A549 (cell line): ENCODE results near the gene ARHGEF37. TPM values are rescaled to one million over a fixed set of nuclear protein-coding genes. Genes with fewer than 3 reads are reported as not detected.
"Not testable (repeated sequence)": the region's sequence is repeated elsewhere in the genome, so short reads cannot be mapped to it uniquely, and the experiment has no call there.

ENCODE experiments used
- ATAC-seq, 2 experiments: fragments of 200-7000 bp in 1 of 2; fragments of >200 bp in 1 of 2; cut with Nextera tagmentation in 1 of 2; cut with Tn5 transposase in 1 of 2; 3 replicates each; pipeline versions ENCODE4 v1.8.0 to v1.9.1; 2018 to 2020; ENCODE audit warnings: mild to moderate bottlenecking in 1 of 2, moderate library complexity in 1 of 2
- CTCF ChIA-PET: fragments of 300-600 bp; sonication (Branson Sonifier 250); formaldehyde crosslinking; extraction: SDS; loops from one replicate; lab custom pipeline; 2021; ENCODE audit warnings: antibody characterized with exemption, inconsistent platforms; lab: Yijun Ruan, JAX
- POLR2A ChIA-PET: fragments of 350-600 bp; formaldehyde crosslinking; extraction: SDS; loops from one replicate; lab custom pipeline; 2021; ENCODE audit warnings: antibody characterized with exemption, inconsistent platforms; lab: Yijun Ruan, JAX
- DNase-seq, 2 experiments: peaks; one replicate each; pipeline versions ENCODE4 v3.0.0 to v3.0.0-alpha.2; 2011 to 2016; ENCODE audit warnings: low read depth in 1 of 2, low spot score in 1 of 2
- FAIRE-seq: peaks from 2 replicates; lab custom pipeline; 2011; peaks lifted over from hg19 to GRCh38; lab: Jason Lieb, UNC
- H3K27ac ChIP-seq, 2 experiments: fragments of >200 bp; sonication (Bioruptor Twin); formaldehyde crosslinking; 3 replicates each; pipeline ENCODE4 v1.5.1; 2016 to 2017
- H3K4me1 ChIP-seq: fragments of >200 bp; sonication (Bioruptor Twin); formaldehyde crosslinking; 3 replicates; pipeline ENCODE4 v1.6.1; 2016
- H3K4me2 ChIP-seq: fragments of >200 bp; sonication (Bioruptor Twin); formaldehyde crosslinking; 3 replicates; pipeline ENCODE4 v1.6.1; 2016
- H3K4me3 ChIP-seq: fragments of >200 bp; sonication (Bioruptor Twin); formaldehyde crosslinking; 3 replicates; pipeline ENCODE4 v1.5.1; 2016
- H3K9me3 ChIP-seq: fragments of >200 bp; sonication (Bioruptor Twin); formaldehyde crosslinking; 3 replicates; pipeline ENCODE4 v1.6.1; 2016
- CEBPB ChIP-seq, 2 experiments: fragments of >200 bp in 1 of 2; sonication (Bioruptor Twin) in 1 of 2; formaldehyde crosslinking in 1 of 2; IDR thresholded peaks; 2 replicates each; pipeline ENCODE4 v1.6.1; 2012 to 2016
- FOSB ChIP-seq: fragments of 250-450 bp; sonication (Bioruptor Pico); IDR thresholded peaks from 2 replicates; pipeline ENCODE4 v1.5.0; 2020; ENCODE audit warnings: mild to moderate bottlenecking, moderate library complexity
- FOXS1 ChIP-seq: fragments of 250-450 bp; sonication (Bioruptor Pico); IDR thresholded peaks from 2 replicates; pipeline ENCODE4 v1.5.0; 2020; ENCODE audit warnings: mild to moderate bottlenecking, moderate library complexity
- HDAC2 ChIP-seq: fragments of 200-600 bp; sonication (generic); IDR thresholded peaks from 2 replicates; pipeline ENCODE4 v1.6.1; 2016
- HOXB13 ChIP-seq: fragments of 250-450 bp; sonication (Bioruptor Pico); IDR thresholded peaks from 2 replicates; pipeline ENCODE4 v1.5.0; 2020; ENCODE audit warnings: low read depth, mild to moderate bottlenecking, moderate library complexity
- JUN ChIP-seq, 2 experiments: fragments of >200 bp; sonication (Bioruptor Twin); formaldehyde crosslinking; IDR thresholded peaks; 2 replicates in 1 of 2; 3 replicates in 1 of 2; pipeline ENCODE4 v1.6.1; 2016 to 2017
- NR3C1 ChIP-seq: fragments of >200 bp; sonication (Bioruptor Twin); formaldehyde crosslinking; IDR thresholded peaks from 3 replicates; pipeline ENCODE4 v1.6.1; 2017
- PHF8 ChIP-seq: fragments of 200-600 bp; sonication (generic); IDR thresholded peaks from 2 replicates; pipeline ENCODE4 v1.6.1; 2016; ENCODE audit warnings: low read depth, mild to moderate bottlenecking, antibody characterized with exemption, moderate library complexity, borderline replicate concordance
- POLR2A ChIP-seq: IDR thresholded peaks from 2 replicates; pipeline ENCODE4 v1.6.1; 2012; ENCODE audit warnings: mild to moderate bottlenecking, low read length
- RARB ChIP-seq: fragments of 250-450 bp; sonication (Bioruptor Pico); IDR thresholded peaks from 2 replicates; pipeline ENCODE4 v1.8.0; 2021; ENCODE audit warnings: mild to moderate bottlenecking, moderate library complexity
- SMC3 ChIP-seq: fragments of >200 bp; sonication (Bioruptor Twin); formaldehyde crosslinking; IDR thresholded peaks from 3 replicates; pipeline ENCODE4 v1.6.1; 2018; ENCODE audit warnings: inconsistent platforms
- SREBF2 ChIP-seq: fragments of 450-650 bp; IDR thresholded peaks from 2 replicates; pipeline ENCODE4 v1.6.1; 2014; ENCODE audit warnings: mild to moderate bottlenecking, moderate library complexity
- TP53 ChIP-seq: fragments of 250-450 bp; sonication (Bioruptor Pico); IDR thresholded peaks from 2 replicates; pipeline ENCODE4 v1.5.0; 2021; ENCODE audit warnings: mild to moderate bottlenecking, moderate library complexity
- WGBS: methylation state at CpG from one replicate; pipeline ENCODE4 v1.1.6; 2017; ENCODE audit errors: missing lambda C conversion rate; 5-methylcytosine and 5-hydroxymethylcytosine counted together
- polyA minus RNA-seq: library from RNA; depleted of rRNA, polyadenylated mRNA; stranded (reverse); fragments of >200 nt; gene quantifications from 2 replicates; pipeline ENCODE4 v1.2.3, GENCODE V29; 2011; rRNA and poly(A)+ RNA removed
- polyA plus RNA-seq, 4 experiments: library from polyadenylated mRNA; depleted of rRNA in 3 of 4; stranded (reverse); fragments of >200 nt; fragmentation: RNase III in 1 of 4; extraction: RNeasy Plus Mini Kit Qiagen cat#74134 plus additional on column Dnase treatment in 1 of 4; gene quantifications; 2 replicates in 3 of 4; 3 replicates in 1 of 4; pipeline ENCODE4 v1.2.3, GENCODE V29; 2011 to 2017
- TF ChIP-seq, protein P1 (sequence below): IDR thresholded peaks from 2 replicates; pipeline ENCODE4 v1.6.1; 2012; ENCODE audit warnings: low read depth, borderline replicate concordance
- TF ChIP-seq, protein P2 (sequence below): fragments of >200 bp; sonication (Bioruptor Twin); formaldehyde crosslinking; IDR thresholded peaks from 3 replicates; pipeline ENCODE4 v1.6.1; 2016

ARHGEF37 gene, protein sequence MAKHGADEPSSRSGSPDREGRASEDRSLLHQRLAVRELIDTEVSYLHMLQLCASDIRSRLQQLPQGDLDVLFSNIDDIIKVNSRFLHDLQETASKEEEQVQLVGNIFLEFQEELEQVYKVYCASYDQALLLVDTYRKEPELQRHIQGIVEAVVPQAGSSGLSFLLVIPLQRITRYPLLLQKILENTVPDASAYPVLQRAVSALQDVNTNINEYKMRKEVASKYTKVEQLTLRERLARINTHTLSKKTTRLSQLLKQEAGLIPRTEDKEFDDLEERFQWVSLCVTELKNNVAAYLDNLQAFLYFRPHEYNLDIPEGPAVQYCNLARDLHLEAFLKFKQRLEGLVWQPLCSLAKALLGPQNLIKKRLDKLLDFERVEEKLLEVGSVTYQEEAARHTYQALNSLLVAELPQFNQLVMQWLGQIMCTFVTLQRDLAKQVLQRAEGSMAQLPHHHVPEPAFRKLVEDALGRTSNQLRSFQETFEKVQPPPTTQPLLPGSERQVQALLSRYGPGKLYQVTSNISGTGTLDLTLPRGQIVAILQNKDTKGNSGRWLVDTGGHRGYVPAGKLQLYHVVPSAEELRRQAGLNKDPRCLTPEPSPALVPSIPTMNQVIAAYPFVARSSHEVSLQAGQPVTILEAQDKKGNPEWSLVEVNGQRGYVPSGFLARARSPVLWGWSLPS
- polyA plus RNA-seq (2011; rRNA removed): 1.5 and 1.7 TPM in 2 replicates
- 0.40 and 0.49 TPM in 2 replicates for polyA plus RNA-seq (2012; cell fraction: cytosol; rRNA removed)
- polyA plus RNA-seq (2012; cell fraction: nucleus; rRNA removed): 1.1 and 1.2 TPM in 2 replicates
- polyA plus RNA-seq (2017; fragmentation: RNase III; extraction: RNeasy Plus Mini Kit Qiagen cat#74134 plus additional on column Dnase treatment): 0.98 to 1.2 TPM (median 1.2 TPM) in 3 replicates
- 2.7 and 3.3 TPM in 2 replicates for polyA minus RNA-seq

DNA sequence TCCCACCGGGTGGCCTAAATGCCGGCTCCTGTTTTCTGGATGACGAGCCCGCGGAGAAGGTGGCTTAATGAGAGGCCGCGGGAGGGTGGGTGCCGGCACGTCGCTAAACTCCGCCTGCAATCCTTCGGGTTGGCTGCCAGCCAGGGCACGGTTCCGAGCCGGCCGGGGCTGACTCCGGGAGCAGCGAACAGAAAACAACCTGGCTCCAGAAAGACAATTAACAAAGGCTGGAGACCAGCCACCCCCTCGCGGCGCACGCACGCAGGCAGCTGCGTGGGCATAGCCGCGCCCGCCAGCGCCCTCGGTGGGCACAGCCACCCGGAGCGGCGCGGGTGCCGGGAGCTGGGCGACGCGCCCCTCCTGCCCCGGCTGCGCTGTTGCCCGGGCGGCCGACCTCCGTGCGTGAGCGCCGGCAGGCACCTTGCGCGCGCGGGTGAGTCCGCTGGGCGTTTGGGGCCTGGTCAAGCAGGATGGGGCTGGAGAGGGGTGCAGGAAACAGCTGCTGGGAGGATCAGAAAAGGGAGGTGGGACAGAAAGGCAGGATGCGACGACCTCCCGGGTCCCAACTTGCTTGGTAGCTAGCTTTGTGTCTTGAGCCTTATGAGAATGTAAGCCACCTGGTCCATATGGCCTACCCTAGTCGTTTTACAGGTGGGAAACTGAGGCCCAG lies at the start of gene ARHGEF37:
TSS of gene ARHGEF37 (plus strand) at position 307 of the 670 bp plus-strand sequence. CDS start 16,272 bp downstream, outside the sequence.
- Histone ChIP-seq H3K4me2 (peak within 1 kb of the TSS; percentile 78), H3K9me3 (no peaks in the 10 kb centered on the region), H3K4me3 (peak within 1 kb of the TSS; percentile 58), H3K27ac (peak within 1 kb of the TSS; percentile 79 to 83), H3K4me1 (peaks cover 15% of the 10 kb centered on the region; the same call in 2 of the 3 replicates)
- TF ChIP-seq POLR2A (peak; percentile 14; the same call in 1 of the 2 replicates), FOXS1 (CRISPR knock-in tag) (no peak), HDAC2 (no peak), SMC3 (0 out of 3 replicates have a peak, but pooled peaks have one; percentile 8), TP53 (no peak), NR3C1 (no peak), PHF8 (peak; percentile 40; the same call in 1 of the 2 replicates), CEBPB (IDR thresholded peaks at IDR 0.05) (no peak)
- TF ChIP-seq, protein P1, sequence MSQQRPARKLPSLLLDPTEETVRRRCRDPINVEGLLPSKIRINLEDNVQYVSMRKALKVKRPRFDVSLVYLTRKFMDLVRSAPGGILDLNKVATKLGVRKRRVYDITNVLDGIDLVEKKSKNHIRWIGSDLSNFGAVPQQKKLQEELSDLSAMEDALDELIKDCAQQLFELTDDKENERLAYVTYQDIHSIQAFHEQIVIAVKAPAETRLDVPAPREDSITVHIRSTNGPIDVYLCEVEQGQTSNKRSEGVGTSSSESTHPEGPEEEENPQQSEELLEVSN: no peak
- ATAC-seq: peak; percentile 90
- ChIA-PET CTCF (interaction anchor here (0.7 to 7.8 kb wide), 17 partner anchors 8 to 385 kb away, joined by 3 to 40 read pairs (median 3); partner anchors contain the start of gene CSNK1A1), POLR2A (interaction anchor here (0.5 to 2.1 kb wide), 3 partner anchors 25 to 88 kb away, joined by 4 to 8 read pairs (median 4); partner anchors contain the start of gene CSNK1A1)
- DNase-seq: peak in 1 of 2 experiments; percentile 42
- WGBS: under 1% methylated on average over 38 of the region's 56 CpGs
- FAIRE-seq: no peak

DNA sequence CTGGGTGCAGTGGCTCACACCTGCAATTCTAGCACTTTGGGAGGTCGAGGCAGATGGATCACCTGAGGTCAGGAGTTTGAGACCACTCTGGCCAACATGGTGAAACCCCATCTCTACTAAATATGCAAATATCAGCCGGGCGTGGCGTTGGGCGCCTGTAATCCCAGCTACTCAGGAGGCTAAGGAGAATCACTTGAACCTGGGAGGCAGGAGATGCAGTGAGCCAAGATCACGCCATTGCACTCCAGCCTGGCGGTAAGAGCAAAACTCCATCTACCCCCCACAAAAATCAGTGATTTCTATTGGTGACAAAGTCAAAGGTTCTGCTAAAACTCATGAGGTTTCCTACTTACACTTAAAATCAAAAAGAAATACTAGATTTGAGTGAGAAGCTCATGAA lies 48.9 kb upstream of the ARHGEF37 start:
- no peak overlapping the region for H3K4me3 ChIP-seq
- no peak for DNase-seq
- POLR2A ChIA-PET: no interaction called here
- FAIRE-seq: no peak
- no peak overlapping the region for H3K27ac ChIP-seq
- 93% methylated on average over 7 of the region's 7 CpGs for WGBS
- TF ChIP-seq PHF8 (no peak), CEBPB (IDR thresholded peaks at IDR 0.05) (no peak), JUN (IDR thresholded peaks at IDR 0.05) (no peak), FOSB (CRISPR knock-in tag) (no peak), RARB (CRISPR knock-in tag) (no peak), HOXB13 (CRISPR knock-in tag) (no peak), SREBF2 (no peak)
- TF ChIP-seq, protein P2, sequence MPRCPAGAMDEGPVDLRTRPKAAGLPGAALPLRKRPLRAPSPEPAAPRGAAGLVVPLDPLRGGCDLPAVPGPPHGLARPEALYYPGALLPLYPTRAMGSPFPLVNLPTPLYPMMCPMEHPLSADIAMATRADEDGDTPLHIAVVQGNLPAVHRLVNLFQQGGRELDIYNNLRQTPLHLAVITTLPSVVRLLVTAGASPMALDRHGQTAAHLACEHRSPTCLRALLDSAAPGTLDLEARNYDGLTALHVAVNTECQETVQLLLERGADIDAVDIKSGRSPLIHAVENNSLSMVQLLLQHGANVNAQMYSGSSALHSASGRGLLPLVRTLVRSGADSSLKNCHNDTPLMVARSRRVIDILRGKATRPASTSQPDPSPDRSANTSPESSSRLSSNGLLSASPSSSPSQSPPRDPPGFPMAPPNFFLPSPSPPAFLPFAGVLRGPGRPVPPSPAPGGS: no peak
- no peaks in the 10 kb centered on the region for H3K9me3 ChIP-seq
- no peak for ATAC-seq
- H3K4me1 ChIP-seq: peaks cover 27% of the 10 kb centered on the region
- CTCF ChIA-PET: interaction anchor here (2.2 kb wide), 1 partner anchor 10 kb away, joined by 6 read pairs; no protein-coding TSS in a partner anchor
- no peak overlapping the region for H3K4me2 ChIP-seq

DNA sequence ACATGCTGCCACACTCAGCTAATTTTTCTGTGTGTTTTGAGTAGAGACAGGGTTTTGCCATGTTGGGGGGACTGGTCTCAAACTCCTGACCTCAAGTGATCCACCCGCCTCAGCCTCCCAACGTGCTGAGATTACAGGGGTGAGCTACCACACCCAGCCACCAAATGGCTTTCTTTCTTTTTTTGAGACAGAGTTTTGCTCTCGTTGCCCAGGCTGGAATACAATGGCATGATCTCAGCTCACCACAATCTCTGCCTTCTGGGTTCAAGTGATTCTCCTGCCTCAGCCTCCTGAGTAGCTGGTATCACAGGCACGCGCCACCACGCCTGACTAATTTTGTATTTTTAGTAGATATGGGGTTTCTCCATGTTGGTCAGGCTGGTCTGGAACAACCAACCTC lies 45.5 kb upstream of the ARHGEF37 start:
- ATAC-seq, POLR2A ChIA-PET: not testable (repeated sequence)
- CTCF ChIA-PET: interaction anchor here (0.7 to 0.9 kb wide), 2 partner anchors 10 to 49 kb away, joined by 3 to 4 read pairs; no protein-coding TSS in a partner anchor

More for the DNA sequence above, 45.5 kb upstream of the ARHGEF37 start:
- not testable (repeated sequence) for H3K4me2 ChIP-seq, DNase-seq, H3K27ac ChIP-seq, H3K9me3 ChIP-seq, H3K4me3 ChIP-seq, FAIRE-seq
- 98% methylated on average over 6 of the region's 6 CpGs for WGBS
- H3K4me1 ChIP-seq: peaks cover 16% of the 10 kb centered on the region; the same call in 2 of the 3 replicates
